Panc1 (cell line): Measurements from ENCODE around the gene RAX2.

Experiments used
- CTCF ChIP-seq: fragments of 450-650 bp; IDR thresholded peaks from 2 replicates; pipeline ENCODE4 v1.5.1; 2017; ENCODE audit warnings: mild to moderate bottlenecking
- POLR2AphosphoS5 ChIP-seq: IDR thresholded peaks from 2 replicates; pipeline ENCODE4 v1.6.1; 2012; ENCODE audit warnings: mild to moderate bottlenecking, low read depth, low read length, moderate library complexity
- REST ChIP-seq, 2 experiments: IDR thresholded peaks; 2 replicates each; pipeline ENCODE4 v1.6.1; 2011 to 2012; ENCODE audit warnings: low read depth in 2 of 2, control low read depth in 1 of 2, low read length in 1 of 2, mild to moderate bottlenecking in 1 of 2, moderate library complexity in 1 of 2; ENCODE audit not compliant: insufficient read depth in 1 of 2
- SIN3A ChIP-seq: IDR thresholded peaks from 2 replicates; pipeline ENCODE4 v1.6.1; 2012; ENCODE audit warnings: low read depth, mild to moderate bottlenecking, low read length, moderate library complexity, borderline replicate concordance; ENCODE audit not compliant: insufficient read depth
- TCF7L2 ChIP-seq: IDR thresholded peaks from 2 replicates; pipeline ENCODE4 v1.6.1; 2011; ENCODE audit warnings: mild to moderate bottlenecking, low read depth, low read length, inconsistent platforms

- no peak for TF ChIP-seq SIN3A
- TF ChIP-seq CTCF, result no peak
- TF ChIP-seq POLR2AphosphoS5, result no peak
- no peak for TF ChIP-seq TCF7L2
- no peak for TF ChIP-seq REST (IDR thresholded peaks at IDR 0.05; ENCODE audit: insufficient read depth in 1 of 2, low read depth in 2 of 2, low read length in 1 of 2)
These were observed 46.3 kb downstream of the RAX2 start for GRCh38 chr19:3725640-3726310.
